ENCODE results near the gene PIH1D1. TPM values are rescaled to one million over a fixed set of nuclear protein-coding genes. Genes with fewer than 3 reads are reported as not detected.

The PIH1D1 gene
- total and polyA plus RNA-seq, 2 of the 13 experiments (the other 11 are each of a cell fraction or from before 2014, with no cell fraction given) = 110 to 137 TPM

- TF ChIP-seq ZFP91 (CRISPR knock-in tag; IDR thresholded peaks at IDR 0.05; ENCODE audit: borderline replicate concordance) = peak; percentile 81
- peak; percentile 78 for TF ChIP-seq TAF15 (IDR thresholded peaks at IDR 0.05; ENCODE audit: low read depth, low read length, poor library complexity, severe bottlenecking)
- peak; percentile 69 for TF ChIP-seq RBFOX2 (IDR thresholded peaks at IDR 0.05; ENCODE audit: low read depth, low read length)
- no peak for TF ChIP-seq NFKB2 (CRISPR knock-in tag; IDR thresholded peaks at IDR 0.05; ENCODE audit: borderline replicate concordance)
- TF ChIP-seq ZNF710 (CRISPR knock-in tag; IDR thresholded peaks at IDR 0.05; ENCODE audit: borderline replicate concordance) = peak; percentile 40; the same call in 1 of the 2 replicates
- TF ChIP-seq RARG (CRISPR knock-in tag; IDR thresholded peaks at IDR 0.05; ENCODE audit: low read depth) = no peak
- peak; percentile 38; the same call in 1 of the 2 replicates for TF ChIP-seq ZNF768 (CRISPR knock-in tag; IDR thresholded peaks at IDR 0.05)
- TF ChIP-seq AHDC1 (CRISPR knock-in tag; IDR thresholded peaks at IDR 0.05; ENCODE audit: borderline replicate concordance) = no peak
- no peak; the same call in 1 of the 2 replicates for TF ChIP-seq ZMYM4 (CRISPR knock-in tag; IDR thresholded peaks at IDR 0.05)
- no peak for TF ChIP-seq SP1 (IDR thresholded peaks at IDR 0.05)
- TF ChIP-seq SP1 (CRISPR knock-in tag; IDR thresholded peaks at IDR 0.05) = peak; percentile 43; the same call in 1 of the 2 replicates
- peak; percentile 54; the same call in 1 of the 2 replicates for TF ChIP-seq CSRNP1 (CRISPR knock-in tag; IDR thresholded peaks at IDR 0.05)
- peak; percentile 75 for TF ChIP-seq MEIS1 (CRISPR knock-in tag; IDR thresholded peaks at IDR 0.05; ENCODE audit: borderline replicate concordance)
- no peak for TF ChIP-seq ATF1 (CRISPR knock-in tag; IDR thresholded peaks at IDR 0.05)
- TF ChIP-seq MED13 (CRISPR knock-in tag; IDR thresholded peaks at IDR 0.05) = peak; percentile 34; the same call in 1 of the 2 replicates
- TF ChIP-seq SP4 (CRISPR knock-in tag; IDR thresholded peaks at IDR 0.05) = peak; percentile 35; the same call in 1 of the 2 replicates
- peak; percentile 50; the same call in 1 of the 2 replicates for TF ChIP-seq MXD1 (CRISPR knock-in tag; IDR thresholded peaks at IDR 0.05)
These were observed 8.1 kb downstream of the PIH1D1 start (continued) for GRCh38 chr19:49443366-49444099.
